DND-41 (cell line): ENCODE measurements around the gene KCNT2.

Source experiments
- CTCF ChIP-seq: IDR thresholded peaks from 2 replicates; pipeline ENCODE4 v1.5.1; 2012; ENCODE audit warnings: borderline replicate concordance, low read length, moderate library complexity, mild to moderate bottlenecking; ENCODE audit not compliant: poor library complexity, severe bottlenecking; ENCODE audit errors: extremely low read depth
- EZH2 ChIP-seq: IDR thresholded peaks from 3 replicates; pipeline ENCODE4 v1.6.1; 2012; ENCODE audit warnings: borderline replicate concordance, low read depth, mild to moderate bottlenecking, moderate library complexity, low read length, inconsistent platforms; ENCODE audit not compliant: severe bottlenecking

- TF ChIP-seq CTCF, result no peak
- no peak for TF ChIP-seq EZH2
Measured at GRCh38 chr1:196501760-196502428, 106.3 kb downstream of the KCNT2 start.
